Coronary artery (tissue), 2 donors: Measurements from ENCODE around the gene NCAM1.

Experiments used
- DNase-seq: peaks from one replicate; pipeline ENCODE4 v3.0.0-alpha.2; 2017; ENCODE audit warnings: low spot score
- H3K27ac ChIP-seq, 2 donors: fragments of 200-600 bp; sonication (generic); one replicate each; pipeline ENCODE4 v1.5.1; 2016 to 2019
- H3K4me3 ChIP-seq: fragments of 200-600 bp; sonication (generic); 2 replicates; pipeline ENCODE4 v1.5.1; 2016; ENCODE audit warnings: mild to moderate bottlenecking, moderate library complexity
- CTCF ChIP-seq: fragments of 200-600 bp; sonication (generic); IDR thresholded peaks from one replicate; pipeline ENCODE4 v1.5.1; 2019; ENCODE audit warnings: antibody characterized with exemption

Gene NCAM1

DNA sequence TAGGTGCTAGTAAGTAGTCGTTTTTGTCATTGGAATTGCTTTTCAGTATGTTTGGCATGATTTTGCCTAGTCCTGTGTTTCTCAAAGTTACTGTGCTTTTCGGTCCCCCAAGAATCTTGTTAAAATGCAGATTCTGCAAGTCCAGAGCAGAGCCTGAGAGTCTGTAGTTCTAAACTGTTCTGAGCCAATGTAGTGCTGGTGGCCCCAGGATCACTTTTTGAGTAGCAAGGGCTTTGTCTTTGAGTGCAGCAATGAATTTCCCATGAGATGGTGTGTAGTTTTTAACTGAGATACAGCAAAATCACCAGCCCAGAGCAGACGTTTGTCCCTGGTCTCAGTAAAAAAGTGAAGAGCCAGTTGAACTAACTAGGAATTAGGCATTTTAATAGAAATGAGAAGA lies 122.4 kb downstream of the NCAM1 start:
- DNase-seq, result no peak
- Histone ChIP-seq H3K4me3 (no peak overlapping the region), H3K27ac (no peak overlapping the region)
- TF ChIP-seq CTCF, result no peak

- no peak for DNase-seq
- H3K4me3 ChIP-seq, result no peak overlapping the region
- TF ChIP-seq CTCF, result no peak
- no peak overlapping the region for H3K27ac ChIP-seq
Observed at GRCh38 chr11:113084297-113084696, 123.1 kb downstream of the NCAM1 start.

DNA sequence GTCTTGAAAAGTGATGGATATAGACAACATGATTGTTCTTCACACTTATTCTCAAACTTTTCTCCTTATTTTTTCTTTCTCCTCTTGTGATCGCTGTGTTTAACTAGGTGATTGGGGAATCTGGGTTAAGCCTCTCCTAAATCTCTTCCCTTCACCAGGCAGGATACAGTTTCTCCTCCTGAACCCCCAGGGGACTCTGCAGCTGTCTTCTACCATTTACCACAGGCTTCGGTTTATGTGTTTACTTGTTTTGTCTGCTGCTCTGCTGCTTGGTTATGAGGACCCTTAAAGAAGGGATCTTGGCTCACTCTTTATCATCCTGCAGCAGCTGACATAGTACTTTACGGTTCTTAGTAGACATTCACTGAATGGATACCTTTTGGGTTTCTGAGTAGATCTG lies 124.2 kb downstream of the NCAM1 start:
- Histone ChIP-seq H3K4me3 (no peak overlapping the region), H3K27ac (no peak overlapping the region)
- no peak for TF ChIP-seq CTCF
- no peak for DNase-seq

DNA sequence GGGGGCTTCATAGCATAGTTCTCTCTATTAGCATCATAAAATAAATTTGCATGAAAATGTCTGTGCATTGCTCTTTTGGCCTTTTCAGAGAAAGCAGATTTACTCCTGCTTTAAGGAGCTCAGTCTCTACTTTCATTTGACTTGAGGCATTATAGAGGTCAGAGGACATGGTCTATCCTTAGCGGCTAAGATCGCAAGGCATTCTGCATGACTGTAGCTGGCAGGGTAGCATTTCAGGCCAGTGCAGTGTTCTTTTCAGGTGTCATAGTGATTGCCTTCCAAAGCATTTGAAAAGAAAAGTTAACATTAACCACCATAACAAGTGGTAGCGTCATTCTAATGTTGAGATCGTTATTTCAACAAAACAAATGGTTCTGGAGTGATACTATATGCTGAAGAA lies 126.5 kb downstream of the NCAM1 start:
- Histone ChIP-seq H3K27ac (no peak overlapping the region), H3K4me3 (no peak overlapping the region)
- DNase-seq, result no peak
- TF ChIP-seq CTCF, result no peak

GRCh38 chr11:113090716-113091480 lies 129.7 kb downstream of the NCAM1 start:
- TF ChIP-seq CTCF, result no peak
- Histone ChIP-seq H3K4me3 (no peak overlapping the region), H3K27ac (no peak overlapping the region)
- DNase-seq, result no peak

DNA sequence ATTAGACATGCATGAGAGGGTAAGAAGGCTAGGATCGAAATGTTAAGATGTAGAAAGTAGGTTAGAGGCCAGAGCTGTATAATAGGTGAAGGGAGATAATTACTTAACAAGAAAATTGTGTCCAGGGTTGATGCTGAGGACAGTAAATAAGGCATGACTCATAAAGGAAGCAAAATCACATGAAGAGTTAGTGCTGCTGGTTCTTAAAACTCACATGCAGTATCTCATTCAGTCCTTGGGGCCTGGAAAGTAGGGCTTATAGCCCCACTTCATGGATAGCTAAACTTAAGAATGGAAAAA lies 130.2 kb downstream of the NCAM1 start:
- Histone ChIP-seq H3K27ac (no peak overlapping the region), H3K4me3 (no peak overlapping the region)
- TF ChIP-seq CTCF, result no peak
- DNase-seq, result no peak

- DNase-seq, result no peak
- H3K4me3 ChIP-seq, result no peak overlapping the region
- no peak for TF ChIP-seq CTCF
- H3K27ac ChIP-seq, result no peak overlapping the region
Observed at GRCh38 chr11:113096648-113097047, 135.4 kb downstream of the NCAM1 start.
